GM18907 (cell line): ENCODE data around the gene ZFP91.

Experiments used
- ATAC-seq: cut with Tn5 transposase; IDR thresholded peaks from one replicate; pipeline ENCODE4 v1.9.1; 2021; ENCODE audit warnings: mild to moderate bottlenecking, moderate library complexity; ENCODE audit not compliant: unreplicated experiment

Gene ZFP91

DNA sequence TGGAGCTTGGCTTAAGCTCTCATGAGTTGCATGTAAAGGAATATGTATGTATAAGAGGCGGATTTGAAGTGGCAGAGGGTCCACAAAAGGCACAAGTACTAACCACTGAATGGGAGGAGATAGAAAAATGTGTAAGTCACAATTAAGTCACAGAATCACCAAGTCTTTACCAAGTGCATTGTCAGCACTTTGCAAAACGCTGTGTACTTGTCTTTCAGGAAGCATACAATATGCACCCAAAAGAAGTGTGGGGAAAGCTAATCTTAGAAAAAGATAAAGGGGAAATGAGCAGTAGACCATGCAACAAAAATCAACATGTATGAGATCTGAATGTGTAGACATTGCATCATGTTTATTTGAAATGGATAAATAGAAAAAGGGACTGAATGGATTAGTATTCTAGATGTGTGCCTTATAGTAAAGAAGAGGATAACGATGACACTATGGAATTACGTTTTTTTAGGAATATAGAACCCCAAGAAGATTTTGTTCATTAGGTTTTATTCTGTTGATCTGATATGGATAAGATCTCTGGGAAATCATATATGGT is 48.1 kb downstream of the ZFP91 start:
- no peak for ATAC-seq

DNA sequence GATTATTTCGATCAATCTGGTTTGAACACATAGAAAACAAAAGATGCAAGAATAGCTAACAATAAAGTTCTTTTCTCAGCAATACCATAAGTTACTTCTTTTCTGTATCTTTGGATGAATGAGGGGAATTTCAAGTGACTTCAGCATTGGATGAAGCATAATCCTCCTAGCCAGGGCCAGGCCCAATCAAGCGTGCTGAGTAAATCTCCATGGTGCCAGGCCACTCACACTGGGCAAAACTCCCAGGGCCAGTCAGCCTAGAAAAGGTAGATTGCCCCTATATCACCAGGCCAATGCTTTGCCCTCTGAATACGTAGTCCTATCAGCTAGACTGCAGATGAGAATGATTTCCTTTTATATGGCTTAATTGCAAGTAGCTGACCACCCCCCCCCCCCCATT is 49.6 kb downstream of the ZFP91 start:
- no peak for ATAC-seq

DNA sequence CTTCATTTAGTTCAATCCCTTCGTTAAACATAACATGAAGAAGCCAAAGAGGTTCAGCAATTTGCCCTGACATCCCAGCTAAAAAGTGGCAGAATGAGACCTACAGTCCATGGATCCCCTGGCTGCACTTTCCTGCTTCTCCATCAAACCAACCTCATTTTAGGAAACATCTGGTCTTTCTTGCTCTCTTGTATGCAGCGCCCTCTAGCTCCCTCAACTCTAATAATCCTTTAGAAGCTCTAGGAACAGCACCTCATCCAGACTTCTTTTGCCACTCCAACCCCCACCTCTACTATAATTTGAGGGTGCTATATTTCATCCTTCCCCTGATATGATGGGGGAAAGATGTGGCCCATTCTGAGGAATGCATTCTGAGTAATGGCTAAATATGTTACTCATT is 51.0 kb downstream of the ZFP91 start:
- no peak for ATAC-seq

DNA sequence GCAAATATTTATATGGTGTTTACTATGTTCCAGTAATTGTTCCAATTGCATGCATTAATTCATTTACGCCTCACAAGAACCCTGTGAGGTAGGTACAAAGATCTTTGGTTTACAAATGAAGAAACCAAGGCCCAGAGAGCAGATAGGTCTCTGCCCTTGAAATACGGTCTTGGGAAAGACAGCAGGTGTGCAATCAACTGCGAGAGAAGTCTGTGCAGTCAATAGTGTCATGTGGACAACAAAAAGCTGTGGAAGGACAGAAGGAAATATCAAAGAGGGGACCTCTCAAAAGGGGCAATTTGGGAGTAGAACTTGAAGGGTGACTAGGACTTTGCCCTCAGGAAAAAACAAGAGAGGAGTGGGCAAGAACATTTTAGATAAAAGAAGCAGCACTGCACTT is 52.5 kb downstream of the ZFP91 start:
- ATAC-seq: no peak

DNA sequence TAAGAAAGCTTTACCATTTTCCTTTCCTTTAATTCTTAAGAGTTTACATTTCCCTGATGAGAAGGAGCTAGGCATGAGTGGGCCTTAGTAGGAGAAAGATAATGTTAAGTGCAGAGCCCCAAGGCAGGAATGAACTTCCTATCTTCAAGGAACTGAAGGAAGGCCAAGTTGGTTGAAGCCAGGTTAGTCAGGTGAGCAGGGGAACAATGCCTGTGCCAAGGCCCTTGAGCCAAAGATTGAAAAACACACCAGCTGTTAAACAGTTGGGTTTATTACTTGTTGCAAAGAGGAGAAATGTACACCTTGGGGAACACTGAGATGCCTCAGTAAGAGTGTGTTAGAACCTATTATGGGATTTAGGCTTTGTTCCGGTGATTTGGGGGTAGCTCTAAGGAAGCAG is 53.6 kb downstream of the ZFP91 start:
- ATAC-seq: no peak

DNA sequence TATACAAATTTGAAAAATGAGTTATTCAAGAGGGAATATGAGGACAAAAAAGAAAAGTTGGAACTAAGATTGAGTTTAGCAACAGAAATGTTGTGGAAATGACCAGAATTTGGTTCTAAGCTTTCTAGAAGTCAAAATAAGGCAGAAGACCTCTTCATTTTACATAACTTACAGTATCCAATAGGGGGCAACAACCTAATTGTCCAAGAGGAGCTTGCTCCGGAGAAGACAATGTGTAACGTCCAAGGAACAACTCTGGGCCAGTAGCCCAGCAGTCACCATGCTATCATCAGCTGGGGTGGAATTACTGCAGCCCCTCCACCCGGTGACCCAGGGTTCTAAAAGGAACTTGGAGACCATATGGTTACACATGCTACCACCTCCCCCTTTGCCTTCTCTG is 57.7 kb downstream of the ZFP91 start:
- no peak for ATAC-seq

DNA sequence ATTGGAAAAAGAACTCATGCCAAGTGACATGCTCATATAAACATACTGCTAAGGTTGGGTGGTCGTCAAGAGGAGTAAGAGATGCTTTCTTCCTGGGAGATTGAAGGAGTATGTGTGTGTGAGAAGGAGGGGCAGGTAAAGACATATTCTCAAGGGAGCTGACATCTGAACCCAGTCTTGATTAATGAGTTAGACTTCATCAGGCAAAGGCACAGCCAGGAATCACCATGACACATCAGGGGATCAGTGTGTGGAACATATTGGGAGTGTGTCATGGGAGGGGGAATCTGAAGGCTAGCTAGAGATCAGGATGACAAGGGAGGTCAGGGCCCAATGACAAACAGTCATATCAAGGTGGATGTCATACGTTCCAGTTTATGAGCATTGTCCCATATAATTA is 58.5 kb downstream of the ZFP91 start:
- no peak for ATAC-seq

DNA sequence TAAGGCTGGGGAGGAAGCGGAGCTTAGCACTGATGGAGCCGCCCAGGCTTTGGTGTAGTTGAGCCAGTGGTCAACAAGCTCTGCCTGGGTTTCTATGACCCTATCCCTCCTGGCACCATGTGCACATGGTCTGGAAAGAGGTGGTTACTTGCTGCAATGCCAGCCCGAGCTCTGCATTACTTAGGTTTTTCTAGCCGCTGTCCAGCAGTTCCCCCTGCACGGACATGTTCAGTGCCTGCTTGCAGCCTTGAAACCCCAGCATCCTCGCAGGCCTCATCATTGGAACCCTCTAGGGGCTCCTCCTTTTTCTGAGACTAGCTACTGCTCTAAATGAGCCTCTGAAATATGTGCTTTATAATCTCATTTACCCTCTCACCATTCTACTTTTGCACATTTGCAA is 60.2 kb downstream of the ZFP91 start:
- ATAC-seq: no peak

DNA sequence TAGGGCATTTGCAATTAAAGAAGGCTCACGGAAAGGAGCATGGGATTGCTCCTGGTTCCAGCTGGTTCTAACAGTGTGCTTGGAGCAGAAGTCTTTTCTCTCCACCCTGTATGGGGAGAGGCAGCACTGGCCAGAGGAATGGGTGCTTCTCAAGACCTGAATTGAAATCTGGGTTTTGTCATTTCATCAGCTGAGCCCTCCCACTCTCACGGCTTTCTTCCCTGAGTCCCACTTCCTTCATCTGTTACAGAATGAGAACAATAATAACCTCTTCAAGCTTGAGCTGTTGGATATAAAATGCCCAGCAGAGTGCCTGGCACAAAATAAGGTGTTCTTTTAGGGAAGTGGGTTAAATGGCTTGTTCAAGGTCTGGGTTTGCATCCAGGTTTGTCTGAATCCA is 60.8 kb downstream of the ZFP91 start:
- ATAC-seq: no peak

DNA sequence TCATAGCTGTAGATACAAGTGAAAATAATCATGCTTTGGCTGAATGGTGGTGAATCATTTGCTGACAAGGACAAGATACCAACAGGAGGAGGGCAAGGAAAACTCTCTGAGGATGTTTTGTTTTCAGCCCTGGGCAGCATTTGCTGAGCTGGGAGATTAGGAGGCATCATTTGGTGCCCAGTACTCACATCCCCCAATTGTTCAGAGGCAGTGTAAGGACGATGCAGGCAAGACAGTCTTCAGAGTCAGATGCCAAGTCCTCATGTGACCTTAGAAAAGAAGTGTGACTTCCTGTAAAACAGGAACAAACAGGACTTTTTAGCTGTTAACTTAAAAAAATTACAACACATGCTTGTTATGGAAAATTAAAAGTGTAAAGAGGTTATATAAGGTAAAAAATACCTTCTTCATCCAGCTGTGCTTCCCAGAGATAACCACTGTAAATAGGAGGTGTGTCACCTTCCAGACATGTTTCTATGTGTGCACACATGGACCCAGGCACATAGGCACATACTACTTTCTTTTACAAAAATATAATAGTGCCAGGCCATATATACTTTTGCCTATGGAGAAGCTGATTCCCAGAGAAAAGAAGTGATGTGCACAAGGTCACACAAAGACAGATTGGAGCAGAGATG is 61.6 kb downstream of the ZFP91 start:
- no peak for ATAC-seq

DNA sequence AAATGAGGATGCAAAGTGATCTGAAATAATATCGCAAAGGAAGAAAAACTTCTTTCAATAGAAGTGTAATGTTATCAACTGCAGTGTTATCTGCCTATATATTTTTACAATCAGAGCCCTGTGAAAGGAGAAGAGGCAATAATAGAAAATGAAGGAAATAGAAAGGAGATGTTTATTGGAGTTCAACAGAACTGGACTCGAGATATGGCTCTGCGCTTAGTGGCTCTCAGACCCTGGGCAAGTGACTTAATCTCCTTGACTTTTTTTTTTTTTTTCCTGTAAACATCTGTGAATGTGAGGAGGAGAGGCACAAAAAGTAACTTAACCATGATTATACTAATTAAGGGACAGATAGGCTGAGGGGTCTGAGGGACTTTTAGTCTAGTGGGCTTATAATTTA is 62.5 kb downstream of the ZFP91 start:
- ATAC-seq: no peak

DNA sequence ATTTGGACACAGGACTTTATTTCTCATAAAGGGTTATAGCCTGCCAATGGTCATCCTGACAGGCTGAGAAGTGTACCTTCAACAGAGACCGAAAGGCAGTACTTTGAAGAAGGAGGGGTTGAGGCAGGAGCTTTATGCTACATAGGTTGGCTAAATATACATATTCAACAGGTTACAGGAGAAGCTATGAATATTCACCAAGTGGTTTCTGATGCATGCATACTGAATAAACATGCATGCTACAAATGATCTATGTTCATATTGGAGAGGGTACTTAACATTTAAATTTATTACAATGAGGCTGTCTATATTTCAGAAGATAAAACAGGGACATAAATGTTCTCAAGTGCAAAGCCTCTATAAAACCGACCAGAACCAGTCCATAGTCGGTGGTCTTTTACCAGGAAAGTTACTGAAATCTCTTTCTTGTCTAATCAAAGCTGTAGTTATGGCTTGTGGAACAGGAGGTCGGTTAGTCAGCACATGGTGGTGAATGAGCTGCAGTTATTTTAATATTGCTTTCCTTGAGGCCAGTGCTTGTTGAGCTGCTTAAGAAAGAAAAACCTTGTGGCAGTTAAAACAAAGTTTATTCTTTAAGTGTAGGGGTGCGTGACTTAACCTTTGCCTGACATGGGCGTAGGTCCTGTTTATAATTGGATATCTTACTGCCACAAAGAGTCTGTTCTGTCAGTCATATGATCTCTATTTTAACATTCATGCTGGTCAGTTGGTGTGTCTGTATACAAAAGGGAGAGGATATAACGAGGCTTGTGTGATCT is 63.1 kb downstream of the ZFP91 start:
- ATAC-seq: no peak

DNA sequence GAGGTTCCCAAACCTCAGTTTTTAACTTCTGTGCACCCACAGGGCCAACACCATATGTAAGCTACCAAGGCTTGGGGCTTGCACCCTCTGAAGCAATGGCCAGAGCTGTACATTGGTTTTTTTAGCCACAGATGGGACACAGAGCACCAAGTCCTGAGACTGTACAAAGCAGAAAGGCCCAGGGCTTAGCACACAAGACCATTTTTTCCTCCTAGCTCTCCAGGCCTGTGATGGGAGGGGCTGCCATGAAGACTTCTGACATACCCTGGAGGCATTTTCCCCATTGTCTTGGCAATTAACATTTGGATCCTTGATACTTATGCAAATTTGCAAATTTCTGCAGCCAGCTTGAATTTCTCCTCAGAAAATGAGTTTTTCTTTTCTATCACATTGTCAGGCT is 67.0 kb downstream of the ZFP91 start:
- ATAC-seq: no peak

DNA sequence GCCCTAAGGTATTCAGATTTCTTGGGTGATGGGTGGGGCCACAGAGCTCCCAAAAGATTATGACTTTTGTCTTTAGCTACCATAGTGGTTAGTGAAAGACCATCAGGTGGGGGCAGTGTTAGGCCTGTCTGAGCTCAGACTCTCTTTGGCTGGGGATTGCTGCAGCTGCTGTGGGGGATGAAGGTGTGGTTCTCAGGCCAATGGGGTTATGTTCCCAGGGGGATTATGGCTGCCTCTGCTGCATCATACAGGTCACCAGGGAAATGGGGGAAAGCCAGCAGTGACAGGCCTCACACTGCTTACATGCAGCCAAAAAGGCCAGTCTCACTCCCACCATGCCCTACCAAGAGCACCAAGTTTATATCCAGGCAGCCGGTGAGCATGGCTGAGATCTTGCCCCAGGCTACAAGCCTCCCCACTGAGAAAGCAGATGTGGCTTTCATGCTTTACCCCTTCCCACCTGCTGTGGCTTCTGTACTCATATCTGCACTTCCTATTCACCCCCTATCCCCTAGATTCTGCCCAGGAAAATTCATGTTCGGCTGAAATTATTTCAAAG is 68.4 kb downstream of the ZFP91 start:
- peak; percentile 94 for ATAC-seq

DNA sequence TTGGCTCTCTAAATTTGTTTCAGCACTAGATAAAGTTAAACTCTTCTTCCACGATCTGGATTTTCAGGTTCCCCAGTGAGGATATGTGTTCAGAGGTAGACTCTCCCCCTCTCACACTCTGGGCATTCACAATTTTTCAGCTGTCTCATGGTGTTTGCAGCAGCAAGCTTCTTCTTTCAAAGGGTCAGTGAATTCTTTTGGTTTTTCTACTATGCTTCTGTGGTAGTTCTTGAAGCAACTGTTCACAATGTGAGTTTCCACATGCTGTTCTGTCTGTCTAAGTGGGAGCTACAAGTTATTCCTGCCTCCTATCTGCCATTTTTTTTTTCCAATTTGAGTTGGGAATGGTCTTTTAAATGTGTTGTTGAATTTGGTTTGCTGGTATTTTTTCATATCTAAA is 69.0 kb downstream of the ZFP91 start:
- peak; percentile 4 for ATAC-seq

DNA sequence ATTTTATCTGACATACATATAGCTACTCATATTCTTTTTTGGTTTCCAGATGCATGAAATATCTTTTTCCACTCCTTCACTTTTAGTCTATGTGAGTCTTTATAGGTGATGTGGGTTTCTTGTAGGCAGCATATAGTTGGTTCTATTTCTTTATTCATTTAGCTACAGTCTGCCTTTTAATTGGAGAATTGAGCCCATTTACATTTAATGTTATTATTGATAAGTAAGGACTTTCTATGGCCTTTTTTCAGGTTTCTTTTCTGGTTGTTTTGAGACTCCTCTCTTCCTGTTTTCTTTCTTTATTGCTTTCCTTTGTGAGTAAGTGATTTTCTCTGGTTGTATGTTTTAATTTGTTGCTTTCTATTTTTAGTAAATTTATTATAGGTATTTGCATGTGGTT is 70.8 kb downstream of the ZFP91 start:
- no peak for ATAC-seq

DNA sequence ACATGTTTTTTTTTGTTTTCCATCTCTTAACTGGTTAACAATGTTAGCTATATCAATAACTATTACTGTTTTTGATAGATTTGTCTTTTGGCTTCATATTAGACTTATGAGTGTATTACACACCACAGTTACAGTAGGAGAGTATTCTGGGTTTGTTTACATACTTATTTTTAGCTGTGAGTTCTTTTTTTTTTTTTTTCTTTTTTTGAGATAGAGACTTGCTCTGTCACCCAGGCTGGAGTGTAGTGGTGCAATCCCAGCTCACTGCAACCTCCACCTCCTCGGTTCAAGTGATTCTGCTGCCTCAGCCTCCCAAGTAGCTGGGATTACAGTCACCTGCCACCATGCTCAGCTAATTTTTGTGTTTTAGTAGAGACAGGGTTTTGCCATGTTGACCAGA is 71.6 kb downstream of the ZFP91 start:
- ATAC-seq: no peak

DNA sequence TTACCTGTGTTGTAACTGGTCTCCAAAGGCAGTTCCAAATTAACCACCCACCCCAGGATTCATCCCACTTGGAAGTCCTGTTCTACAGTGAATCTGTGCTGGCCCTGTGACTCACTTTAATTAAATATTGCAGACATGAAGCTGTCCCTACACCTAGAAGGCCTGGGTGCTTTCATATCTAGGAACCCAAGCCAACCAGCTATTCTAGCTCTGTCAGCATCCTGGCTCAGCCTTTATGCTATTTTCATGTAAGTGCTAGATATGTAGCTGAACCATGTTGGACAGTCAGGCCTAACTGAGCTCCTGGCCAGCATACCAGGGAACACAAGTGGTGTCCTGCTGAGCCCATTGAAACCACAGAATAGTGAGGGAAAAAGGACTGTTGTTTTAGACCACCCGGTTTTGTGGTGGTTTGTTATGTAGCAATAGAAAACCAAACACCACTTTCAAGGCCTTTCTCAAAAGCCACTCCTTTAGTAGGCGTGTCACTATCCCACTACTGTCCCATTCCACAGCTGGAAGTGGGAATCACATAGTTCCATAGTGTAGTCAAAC is 73.9 kb downstream of the ZFP91 start:
- ATAC-seq: no peak

DNA sequence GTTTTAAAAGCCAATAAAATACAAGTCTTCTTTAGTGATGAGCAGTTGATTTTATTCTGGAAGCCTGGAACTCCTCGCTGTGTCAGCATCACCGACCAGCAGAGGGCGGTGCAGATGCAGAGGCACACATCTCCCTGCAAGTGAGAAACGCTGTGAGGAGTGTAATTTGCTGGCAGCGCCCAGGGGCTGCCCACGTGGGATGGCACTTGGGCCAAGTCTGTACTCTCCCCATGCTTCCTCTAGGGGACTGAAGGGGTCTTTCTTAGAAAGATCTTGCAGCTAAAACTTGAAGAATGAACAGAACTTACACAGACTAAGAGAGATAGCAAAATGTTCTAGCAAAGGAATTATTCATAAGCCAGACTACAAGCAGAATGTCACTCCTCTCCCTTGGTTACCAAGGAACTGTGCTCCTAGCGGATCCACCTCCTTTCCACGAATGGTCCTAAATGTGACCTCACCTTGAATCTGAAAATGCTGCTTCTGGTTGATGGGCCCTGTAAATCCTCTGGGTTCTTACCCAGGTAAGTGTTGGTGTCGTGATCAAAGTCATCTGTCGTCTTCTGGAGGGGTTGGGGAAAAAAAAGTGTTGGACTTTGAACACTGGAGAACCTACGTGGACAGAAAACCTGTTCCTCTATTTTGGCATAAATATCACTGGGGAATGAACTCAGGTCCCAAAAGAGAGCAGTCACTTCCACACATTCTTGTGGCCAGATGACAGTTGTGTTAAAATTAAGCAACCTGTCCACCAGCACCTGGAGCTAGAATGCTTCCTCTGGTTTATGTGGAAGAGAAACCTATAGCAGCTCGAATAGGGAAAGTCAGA is 75.4 kb downstream of the ZFP91 start:
- peak; percentile 95 for ATAC-seq

DNA sequence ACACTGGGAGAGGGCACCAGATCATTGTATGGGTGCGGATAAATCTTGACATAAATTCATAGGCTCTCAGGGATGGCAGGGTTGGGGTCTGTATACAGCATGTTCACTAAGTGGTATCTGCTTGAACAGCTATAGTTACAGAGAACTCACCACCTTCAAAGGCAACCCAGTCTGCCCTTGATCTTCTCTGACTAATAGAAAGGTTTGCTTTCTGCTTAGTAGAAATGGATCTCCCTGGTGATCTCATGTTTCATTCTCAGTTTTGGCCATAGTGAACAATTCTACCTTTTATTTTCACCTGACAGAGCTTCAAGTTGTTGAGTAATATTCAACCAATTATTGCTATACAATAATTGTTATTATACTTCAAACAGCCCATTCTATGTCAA is 76.0 kb downstream of the ZFP91 start:
- peak; percentile 54 for ATAC-seq

DNA sequence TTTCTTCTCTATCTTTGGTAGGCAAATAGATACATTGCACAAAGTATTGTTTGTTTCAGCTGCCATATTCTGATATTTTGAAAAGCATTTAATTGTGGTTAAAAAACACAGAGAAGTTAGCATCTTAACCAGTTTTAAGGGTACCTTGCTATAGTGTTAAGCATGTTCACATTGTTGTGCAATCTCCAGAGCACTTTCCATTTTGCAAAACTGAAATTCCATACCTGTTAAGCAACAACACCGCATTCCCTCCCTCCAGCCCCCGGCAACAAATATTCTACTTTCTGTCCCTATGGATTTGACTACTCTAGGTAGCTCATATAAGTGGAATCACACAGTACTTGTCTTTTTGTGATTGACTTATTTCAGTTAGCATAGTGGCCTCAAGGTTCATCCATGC is 77.5 kb downstream of the ZFP91 start:
- no peak for ATAC-seq
